Mucosa of descending colon (tissue), 3 donors: ENCODE data around the gene ARHGAP10. TPM values are rescaled to one million over a fixed set of nuclear protein-coding genes. Genes with fewer than 3 reads are reported as not detected.
A peak's percentile ranks its signal among the peaks of the same experiment; 100 is the strongest.

Experiments
- ATAC-seq: fragments of 200-7000 bp; cut with Tn5 transposase; one replicate; pipeline ENCODE4 v1.9.1; 2020; ENCODE audit warnings: mild to moderate bottlenecking, moderate library complexity
- DNase-seq, 3 donors: peaks; one replicate each; pipeline ENCODE4 v3.0.0-alpha.2; 2020
- H3K36me3 ChIP-seq: fragments of 200-600 bp; one replicate; pipeline ENCODE4 v1.8.0; 2021; ENCODE audit warnings: low read depth, mild to moderate bottlenecking
- H3K4me1 ChIP-seq: fragments of 200-600 bp; one replicate; pipeline ENCODE4 v1.8.0; 2021; ENCODE audit warnings: low read depth, mild to moderate bottlenecking
- H3K4me3 ChIP-seq: fragments of 200-600 bp; one replicate; pipeline ENCODE4 v1.8.0; 2021; ENCODE audit warnings: mild to moderate bottlenecking
- H3K9me3 ChIP-seq: fragments of 200-600 bp; one replicate; pipeline ENCODE4 v1.8.0; 2021; ENCODE audit warnings: mild to moderate bottlenecking
- CTCF ChIP-seq: fragments of 200-600 bp; IDR thresholded peaks from one replicate; pipeline ENCODE4 v1.8.0; 2022; ENCODE audit warnings: antibody characterized with exemption, mild to moderate bottlenecking
- intact Hi-C, 2 donors: fragments of 100-400 bp; cut with DNase I in 1 of 2; cut with micrococcal nuclease in 1 of 2; formaldehyde crosslinking; loops; one replicate each; pipeline versions ENCODE4 v1.11.0 to v1.11.1; 2022; cut with DNase I, micrococcal nuclease
- total RNA-seq, 3 donors: library from RNA; stranded (reverse); fragmentation: NEBNext Ultra II Directional in 2 of 3; extraction: Animal tissue kit (Norgen Biotek cat#: 25700) in 2 of 3; gene quantifications; one replicate each; pipeline versions ENCODE4 v1.2.1 to v1.2.4, GENCODE V29; 2021 to 2023
- donor health status: DM: no; HTN: no; CAD: no; lungs with moderate emphysema.
- donor health status: DM: no; HTN: no; CAD: no.
- donor health status: DM: no; HTN: yes; CAD: no.

The ARHGAP10 gene
- total RNA-seq, 3 donors from 2014 or later, result 3.0 to 66.6 (median 8.1) TPM

GRCh38 chr4:147981305-147981704 lies 249.4 kb downstream of the ARHGAP10 start:
- Histone ChIP-seq H3K4me1 (no peaks in the 10 kb centered on the region), H3K4me3 (no peak overlapping the region), H3K9me3 (no peaks in the 10 kb centered on the region), H3K36me3 (no peaks in the 10 kb centered on the region)
- no peak for TF ChIP-seq CTCF
- intact Hi-C loops, result no loop called here
- ATAC-seq (no peak), DNase-seq (no peak)

GRCh38 chr4:147984065-147984777 lies 252.3 kb downstream of the ARHGAP10 start:
- H3K4me1 ChIP-seq, result no peaks in the 10 kb centered on the region
- H3K9me3 ChIP-seq, result no peaks in the 10 kb centered on the region
- H3K36me3 ChIP-seq, result no peaks in the 10 kb centered on the region
- intact Hi-C loops, result no loop called here
- ATAC-seq (peak; percentile 73), DNase-seq (peak in 1 of 3 donors; percentile 19)
- H3K4me3 ChIP-seq, result no peak overlapping the region
- peak; percentile 46 for TF ChIP-seq CTCF

GRCh38 chr4:147984778-147985138 lies 252.9 kb downstream of the ARHGAP10 start:
- no peak for ATAC-seq
- DNase-seq, result no peak
- Histone ChIP-seq H3K4me1 (no peaks in the 10 kb centered on the region), H3K36me3 (no peaks in the 10 kb centered on the region), H3K9me3 (no peaks in the 10 kb centered on the region), H3K4me3 (no peak overlapping the region)
- intact Hi-C loops, result no loop called here
- TF ChIP-seq CTCF, result no peak

- intact Hi-C loops, result no loop called here
- Histone ChIP-seq H3K4me3 (no peak overlapping the region), H3K36me3 (no peaks in the 10 kb centered on the region), H3K9me3 (no peaks in the 10 kb centered on the region), H3K4me1 (no peaks in the 10 kb centered on the region)
- DNase-seq (no peak), ATAC-seq (no peak)
- TF ChIP-seq CTCF, result no peak
Measured at GRCh38 chr4:147985376-147985775, 253.5 kb downstream of the ARHGAP10 start.

- no peak for DNase-seq
- H3K9me3 ChIP-seq, result no peaks in the 10 kb centered on the region
- no peak for ATAC-seq
- no peak for TF ChIP-seq CTCF
- no peak overlapping the region for H3K4me3 ChIP-seq
- H3K36me3 ChIP-seq, result no peaks in the 10 kb centered on the region
- H3K4me1 ChIP-seq, result no peaks in the 10 kb centered on the region
- intact Hi-C loops, result no loop called here
Measured at GRCh38 chr4:147987252-147987651, 255.4 kb downstream of the ARHGAP10 start.
